ENCODE results near the gene PSMG1.

DNA sequence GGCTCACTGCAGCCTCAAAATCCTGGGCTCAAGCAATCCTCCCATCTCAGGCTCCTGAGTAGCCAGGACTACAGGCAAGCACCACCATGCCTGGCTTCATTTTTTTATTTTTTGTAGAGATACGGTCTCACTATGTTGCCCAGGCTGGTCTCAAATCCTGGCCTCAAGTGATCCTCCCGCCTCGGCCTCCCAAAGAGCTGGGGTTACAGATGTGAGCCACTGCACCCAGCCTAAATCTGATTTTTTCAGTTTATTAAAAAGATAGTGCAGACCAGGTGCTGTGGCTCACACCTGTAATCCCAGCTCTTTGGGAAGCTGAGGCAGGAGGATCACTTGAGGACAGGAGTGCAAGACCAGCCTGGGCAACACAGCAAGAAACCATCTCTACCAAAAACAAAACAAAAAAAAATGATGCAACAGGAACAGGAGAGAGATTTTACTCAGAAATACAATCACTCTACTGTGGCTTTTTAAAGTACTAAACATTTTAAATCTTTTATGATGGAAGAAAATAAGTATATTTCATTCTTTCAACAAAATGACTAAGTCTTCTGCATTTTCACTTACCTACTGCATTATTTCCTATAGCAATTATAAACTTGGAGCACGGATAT lies 1.9 kb downstream of the PSMG1 start:
- TF ChIP-seq, protein P1, sequence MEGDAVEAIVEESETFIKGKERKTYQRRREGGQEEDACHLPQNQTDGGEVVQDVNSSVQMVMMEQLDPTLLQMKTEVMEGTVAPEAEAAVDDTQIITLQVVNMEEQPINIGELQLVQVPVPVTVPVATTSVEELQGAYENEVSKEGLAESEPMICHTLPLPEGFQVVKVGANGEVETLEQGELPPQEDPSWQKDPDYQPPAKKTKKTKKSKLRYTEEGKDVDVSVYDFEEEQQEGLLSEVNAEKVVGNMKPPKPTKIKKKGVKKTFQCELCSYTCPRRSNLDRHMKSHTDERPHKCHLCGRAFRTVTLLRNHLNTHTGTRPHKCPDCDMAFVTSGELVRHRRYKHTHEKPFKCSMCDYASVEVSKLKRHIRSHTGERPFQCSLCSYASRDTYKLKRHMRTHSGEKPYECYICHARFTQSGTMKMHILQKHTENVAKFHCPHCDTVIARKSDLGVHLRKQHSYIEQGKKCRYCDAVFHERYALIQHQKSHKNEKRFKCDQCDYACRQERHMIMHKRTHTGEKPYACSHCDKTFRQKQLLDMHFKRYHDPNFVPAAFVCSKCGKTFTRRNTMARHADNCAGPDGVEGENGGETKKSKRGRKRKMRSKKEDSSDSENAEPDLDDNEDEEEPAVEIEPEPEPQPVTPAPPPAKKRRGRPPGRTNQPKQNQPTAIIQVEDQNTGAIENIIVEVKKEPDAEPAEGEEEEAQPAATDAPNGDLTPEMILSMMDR (IDR thresholded peaks at IDR 0.05; ENCODE audit: low read length), result no peak
- no peak for TF ChIP-seq EZH2 (optimal IDR thresholded peaks at IDR 0.05; ENCODE audit: low read depth, low read length)
